ENCODE measurements around the gene LRRC40. TPM values are rescaled to one million over a fixed set of nuclear protein-coding genes. Genes with fewer than 3 reads are reported as not detected.

The LRRC40 gene
- total and polyA plus RNA-seq, 5 experiments from 2014 or later, result 4.6 to 12.9 (median 7.4) TPM

- no peaks in the 10 kb centered on the region for H3K9me3 Mint-ChIP-seq
- POLR2A ChIA-PET, result no interaction called here
- ATAC-seq (no peak), DNase-seq (no peak)
- H3K4me3 Mint-ChIP-seq, result no peak overlapping the region
- H3K27me3 Mint-ChIP-seq, result peaks cover 0 to 18% (median 2%) of the 10 kb centered on the region in 5 donors
- H3K27ac Mint-ChIP-seq, result no peak overlapping the region
- no peaks in the 10 kb centered on the region for H3K36me3 Mint-ChIP-seq
- no peaks in the 10 kb centered on the region for H3K4me1 Mint-ChIP-seq
These were observed 103.6 kb downstream of the LRRC40 start for GRCh38 chr1:70101774-70102173.

GRCh38 chr1:70101231-70101630 lies 104.1 kb downstream of the LRRC40 start:
- Mint-ChIP-seq H3K27me3 (peaks cover 0 to 13% (median 3%) of the 10 kb centered on the region in 5 donors), H3K36me3 (no peaks in the 10 kb centered on the region), H3K27ac (no peak overlapping the region), H3K4me3 (no peak overlapping the region), H3K4me1 (no peaks in the 10 kb centered on the region), H3K9me3 (no peaks in the 10 kb centered on the region)
- DNase-seq, result no peak
- ATAC-seq, result no peak
- POLR2A ChIA-PET, result no interaction called here

Other genes with a start within 250 kb of the LRRC40 start
- gene SRSF11, start 15.8 kb upstream of the LRRC40 start, total RNA-seq, result 100 to 1,000 TPM; 411 to 412 TPM
- 10 to 100 TPM; 75.7 to 94.6 (median 89.1) TPM for gene SRSF11, start 15.8 kb upstream of the LRRC40 start, polyA plus RNA-seq
- gene ANKRD13C, start 149.1 kb upstream of the LRRC40 start, total RNA-seq, result 10 to 100 TPM; 30.3 to 33.0 TPM
- gene ANKRD13C, start 149.1 kb upstream of the LRRC40 start, polyA plus RNA-seq, result 10 to 100 TPM in 2 of 3 donors, 1 to 10 TPM in 1; 9.2 to 14.9 (median 10.5) TPM
- gene CTH, start 205.7 kb upstream of the LRRC40 start, total RNA-seq, result 1 to 10 TPM; 4.3 to 4.7 TPM
- gene CTH, start 205.7 kb upstream of the LRRC40 start, polyA plus RNA-seq, result 1 to 10 TPM; 2.7 to 4.0 (median 3.1) TPM

Measured in naive thymus-derived CD8-positive, alpha-beta T cell (primary cell).